AG04449 (cell line): Measurements from ENCODE around the gene KLK7.
"Not testable (repeated sequence)": the region's sequence is repeated elsewhere in the genome, so short reads cannot be mapped to it uniquely, and the experiment has no call there.

Experiments
- CTCF ChIA-PET: fragments of 350-600 bp; formaldehyde crosslinking; extraction: SDS; loops from one replicate; lab custom pipeline; 2021; ENCODE audit warnings: antibody characterized with exemption; lab: Yijun Ruan, JAX
- POLR2A ChIA-PET: fragments of 400-600, 350-600 bp; formaldehyde crosslinking; extraction: SDS; loops from one replicate; lab custom pipeline; 2020; ENCODE audit warnings: antibody characterized with exemption, inconsistent platforms; lab: Yijun Ruan, JAX
- DNase-seq: peaks from one replicate; pipeline ENCODE4 v3.0.0-alpha.2; 2010; ENCODE audit warnings: low read depth, low spot score
- H3K4me3 ChIP-seq: 2 replicates; pipeline ENCODE4 v1.5.1; 2011; ENCODE audit warnings: low read depth, mild to moderate bottlenecking, control low read depth, low read length
- TF ChIP-seq, protein P1 (sequence below): IDR thresholded peaks from one replicate; pipeline ENCODE4 v1.5.1; 2011; ENCODE audit warnings: mild to moderate bottlenecking, moderate library complexity, low read length, control low read depth, inconsistent platforms; ENCODE audit not compliant: insufficient read depth; ENCODE audit errors: missing control alignments

Gene KLK7

DNA sequence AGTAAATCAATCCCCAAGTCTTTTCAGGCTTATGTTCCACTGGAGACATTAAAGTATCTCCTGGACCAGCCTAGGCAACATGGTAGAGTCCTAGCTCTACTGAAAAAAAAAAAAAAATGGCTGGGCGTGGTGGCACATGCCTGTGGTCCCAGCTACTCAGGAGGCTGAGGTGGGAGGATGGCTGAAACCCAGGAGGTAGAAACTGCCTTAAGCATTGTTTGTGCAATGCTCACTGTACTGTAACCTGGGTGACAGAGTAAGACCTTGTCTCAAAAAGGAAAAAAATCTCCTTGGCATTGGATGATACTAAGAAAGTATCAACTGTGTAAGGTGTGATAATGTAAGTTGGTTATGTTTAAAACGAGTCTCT is 8.9 kb upstream of the KLK7 start:
- no peak for DNase-seq
- POLR2A ChIA-PET: no interaction called here
- CTCF ChIA-PET: no interaction called here
- TF ChIP-seq, protein P1, sequence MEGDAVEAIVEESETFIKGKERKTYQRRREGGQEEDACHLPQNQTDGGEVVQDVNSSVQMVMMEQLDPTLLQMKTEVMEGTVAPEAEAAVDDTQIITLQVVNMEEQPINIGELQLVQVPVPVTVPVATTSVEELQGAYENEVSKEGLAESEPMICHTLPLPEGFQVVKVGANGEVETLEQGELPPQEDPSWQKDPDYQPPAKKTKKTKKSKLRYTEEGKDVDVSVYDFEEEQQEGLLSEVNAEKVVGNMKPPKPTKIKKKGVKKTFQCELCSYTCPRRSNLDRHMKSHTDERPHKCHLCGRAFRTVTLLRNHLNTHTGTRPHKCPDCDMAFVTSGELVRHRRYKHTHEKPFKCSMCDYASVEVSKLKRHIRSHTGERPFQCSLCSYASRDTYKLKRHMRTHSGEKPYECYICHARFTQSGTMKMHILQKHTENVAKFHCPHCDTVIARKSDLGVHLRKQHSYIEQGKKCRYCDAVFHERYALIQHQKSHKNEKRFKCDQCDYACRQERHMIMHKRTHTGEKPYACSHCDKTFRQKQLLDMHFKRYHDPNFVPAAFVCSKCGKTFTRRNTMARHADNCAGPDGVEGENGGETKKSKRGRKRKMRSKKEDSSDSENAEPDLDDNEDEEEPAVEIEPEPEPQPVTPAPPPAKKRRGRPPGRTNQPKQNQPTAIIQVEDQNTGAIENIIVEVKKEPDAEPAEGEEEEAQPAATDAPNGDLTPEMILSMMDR: no peak
- no peak overlapping the region for H3K4me3 ChIP-seq

DNA sequence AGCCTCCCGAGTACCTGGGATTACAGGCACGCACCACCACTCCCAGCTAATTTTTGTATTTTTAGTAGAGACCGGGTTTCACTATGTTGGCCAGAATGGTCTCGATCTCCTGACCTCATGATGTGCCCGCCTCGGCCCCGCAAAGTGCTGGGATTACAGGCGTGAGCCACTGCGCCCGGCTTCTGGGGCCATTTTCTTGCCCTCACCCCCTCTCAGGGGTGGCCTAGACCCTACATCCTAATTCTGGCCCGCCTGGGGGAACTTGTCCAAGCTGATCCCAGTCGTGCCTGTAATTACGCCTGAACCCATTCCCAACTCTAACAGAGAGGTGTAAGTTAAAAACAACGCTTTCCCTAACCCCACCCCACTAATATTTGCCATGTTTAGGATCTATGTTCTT is 699 bp upstream of the KLK7 start:
- H3K4me3 ChIP-seq, CTCF ChIA-PET, POLR2A ChIA-PET: not testable (repeated sequence)

DNA sequence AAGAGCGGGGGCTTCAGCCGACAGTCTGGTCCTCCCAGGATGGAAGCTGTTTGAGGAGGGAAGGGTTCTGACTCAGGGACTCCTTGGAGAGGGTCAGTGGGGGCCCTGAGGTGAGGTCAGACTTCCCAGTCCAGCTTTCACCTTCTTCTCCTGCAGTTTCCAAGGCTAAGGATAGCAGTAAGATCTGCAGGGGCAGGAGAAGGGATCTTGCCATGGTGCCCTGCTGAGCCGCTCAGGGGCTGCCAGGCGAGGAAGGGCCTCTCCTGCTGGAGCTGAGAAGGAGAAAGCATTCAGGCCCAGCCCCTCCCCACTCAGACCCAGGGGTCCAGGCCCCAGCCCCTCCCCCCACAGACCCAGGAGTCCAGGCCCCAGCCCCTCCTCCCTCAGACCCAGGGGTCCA is 1.5 kb downstream of the KLK7 start:
- POLR2A ChIA-PET: no interaction called here
- CTCF ChIA-PET: no interaction called here

More for the DNA sequence above, 699 bp upstream of the KLK7 start:
- not testable (repeated sequence) for DNase-seq

DNA sequence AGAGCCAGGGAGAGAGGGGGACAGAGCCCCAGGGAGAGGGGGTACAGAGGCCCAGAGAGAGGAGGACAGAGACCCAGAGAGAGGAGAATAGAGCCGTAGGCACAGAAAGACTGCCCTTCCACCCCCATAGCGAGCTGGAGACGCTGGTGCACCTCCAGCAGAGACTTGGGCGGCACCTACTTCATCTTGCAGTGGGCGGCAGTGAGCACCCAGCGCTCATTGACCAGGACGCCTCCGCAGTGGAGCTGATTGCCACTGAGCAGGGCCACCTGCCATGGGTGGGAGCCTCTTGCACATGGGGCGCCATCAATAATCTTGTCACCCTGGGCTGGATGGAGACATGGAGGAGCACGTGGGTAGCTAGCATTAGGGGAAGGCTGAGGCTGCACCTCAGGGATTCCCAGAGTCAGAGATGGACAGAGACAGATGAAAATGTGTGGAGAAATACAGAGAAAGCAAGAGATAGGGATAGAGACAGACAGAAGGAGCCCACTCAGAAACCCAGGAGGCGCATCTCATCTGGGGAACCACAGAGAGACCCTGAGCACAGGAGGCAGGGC is 2.0 kb downstream of the KLK7 start:
- POLR2A ChIA-PET: no interaction called here
- DNase-seq: no peak
- TF ChIP-seq, protein P1: no peak
- no peak overlapping the region for H3K4me3 ChIP-seq
- CTCF ChIA-PET: no interaction called here

More for the DNA sequence above, 1.5 kb downstream of the KLK7 start:
- TF ChIP-seq, protein P1: no peak
- no peak overlapping the region for H3K4me3 ChIP-seq
- no peak for DNase-seq

DNA sequence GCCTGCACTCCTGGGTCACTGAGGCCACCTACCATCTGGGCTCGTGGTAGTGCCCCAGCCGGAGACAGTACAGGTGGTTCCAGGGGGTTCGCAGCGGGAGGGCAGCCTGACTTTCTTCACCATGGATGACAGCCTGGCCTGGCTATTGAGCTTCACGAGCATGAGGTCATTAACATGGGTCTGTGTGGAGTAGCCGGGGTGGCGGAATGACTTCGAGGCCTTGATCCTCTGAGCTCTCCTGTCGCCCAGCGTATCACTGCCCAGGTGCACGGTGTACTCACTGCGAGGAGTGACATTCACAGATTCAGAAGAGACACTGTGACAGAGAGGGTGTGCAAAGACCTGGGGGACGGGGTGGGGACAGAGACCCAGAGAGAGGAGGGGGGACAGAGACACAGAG is 3.5 kb downstream of the KLK7 start:
- no peak overlapping the region for H3K4me3 ChIP-seq
- POLR2A ChIA-PET: no interaction called here
- TF ChIP-seq, protein P1: no peak
- CTCF ChIA-PET: no interaction called here
- DNase-seq: no peak

DNA sequence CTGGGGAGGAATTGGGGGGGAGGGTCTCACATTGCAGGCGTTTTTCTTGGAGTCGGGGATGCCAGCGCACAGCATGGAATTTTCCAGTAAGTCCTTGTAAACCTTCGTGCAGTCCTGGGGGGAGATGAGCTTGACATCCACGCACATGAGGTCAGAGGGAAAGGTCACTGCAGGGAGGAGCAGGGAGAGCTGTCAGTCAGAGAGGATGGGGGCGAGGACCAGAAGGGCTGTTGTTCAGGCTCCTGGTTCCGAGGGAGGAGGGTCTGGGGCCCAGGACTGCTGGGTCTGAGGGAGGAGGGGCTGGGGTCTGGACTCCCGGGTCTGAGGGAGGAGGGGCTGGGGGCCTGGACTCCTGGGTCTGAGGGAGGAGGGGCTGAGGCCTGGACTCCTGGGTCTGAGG is 4.0 kb downstream of the KLK7 start:
- ChIA-PET CTCF (no interaction called here), POLR2A (no interaction called here)
- H3K4me3 ChIP-seq: no peak overlapping the region
- TF ChIP-seq, protein P1: no peak
- DNase-seq: no peak

DNA sequence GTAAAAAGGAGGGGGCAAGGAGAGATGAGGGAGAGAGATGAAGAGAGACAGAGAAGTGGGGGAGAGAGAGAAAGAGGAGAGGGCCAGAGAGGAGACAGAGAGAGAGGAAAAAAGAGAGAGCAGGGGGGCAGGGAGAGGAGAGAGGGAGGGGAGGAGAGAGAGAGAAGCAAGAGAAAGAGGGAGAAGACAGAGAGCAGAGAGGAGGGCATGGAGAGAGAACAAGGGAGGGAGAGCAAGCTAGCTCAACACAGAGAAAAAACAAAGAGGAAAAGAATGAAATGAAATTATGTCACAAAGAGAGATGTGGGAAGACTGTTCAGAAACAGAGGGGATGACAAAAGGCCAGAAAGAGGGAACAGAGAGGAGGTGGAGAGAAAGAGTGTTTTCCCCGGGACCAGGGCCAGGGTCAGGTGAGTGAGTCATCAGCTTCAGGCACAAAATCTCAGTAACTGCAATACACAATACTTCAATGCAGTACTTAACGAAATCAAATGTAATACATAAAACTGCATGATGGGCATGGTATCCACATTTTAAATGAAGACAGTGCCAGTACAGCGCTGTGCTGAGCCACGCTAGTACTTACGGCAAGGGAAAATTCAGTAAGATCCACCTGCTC is 4.8 kb downstream of the KLK7 start:
- H3K4me3 ChIP-seq: no peak overlapping the region
- DNase-seq: no peak
- TF ChIP-seq, protein P1: no peak
- POLR2A ChIA-PET: no interaction called here
- CTCF ChIA-PET: no interaction called here
